ENCODE data around the gene NEK11. TPM values are rescaled to one million over a fixed set of nuclear protein-coding genes. Genes with fewer than 3 reads are reported as not detected.
"Not testable (repeated sequence)": the region's sequence is repeated elsewhere in the genome, so short reads cannot be mapped to it uniquely, and the experiment has no call there.

NEK11 gene
- total RNA-seq, 2 donors from 2014 or later, result 5.5 to 5.8 TPM

- no peaks in the 10 kb centered on the region for H3K27me3 ChIP-seq
- no peak overlapping the region for H3K27ac ChIP-seq
- no peak overlapping the region for H3K4me3 ChIP-seq
- H3K9ac ChIP-seq (ENCODE audit: low read depth in 2 of 2, low read length in 2 of 2), result no peak overlapping the region
- no peak for TF ChIP-seq CTCF (IDR thresholded peaks at IDR 0.05)
- no peaks in the 10 kb centered on the region for H3K36me3 ChIP-seq
- no peaks in the 10 kb centered on the region for H3K4me1 ChIP-seq
- no peaks in the 10 kb centered on the region for H3K9me3 ChIP-seq
- no peak for DNase-seq
- intact Hi-C loops (cut with DNase I), result no loop called here
Measured at GRCh38 chr3:131036986-131037385, 10.3 kb downstream of the NEK11 start.

- Histone ChIP-seq H3K27me3 (no peaks in the 10 kb centered on the region), H3K9me3 (no peaks in the 10 kb centered on the region), H3K4me1 (no peaks in the 10 kb centered on the region), H3K36me3 (no peaks in the 10 kb centered on the region), H3K9ac (ENCODE audit: low read depth in 2 of 2, low read length in 2 of 2) (no peak overlapping the region), H3K4me3 (no peak overlapping the region), H3K27ac (no peak overlapping the region)
- intact Hi-C loops (cut with DNase I), result no loop called here
- no peak for DNase-seq
- TF ChIP-seq CTCF (IDR thresholded peaks at IDR 0.05), result no peak
Measured at GRCh38 chr3:131038326-131038725, 11.6 kb downstream of the NEK11 start.

- intact Hi-C loops (cut with DNase I); H3K4me3 ChIP-seq; H3K9me3 ChIP-seq; H3K9ac ChIP-seq (ENCODE audit: low read depth in 2 of 2, low read length in 2 of 2); H3K27me3 ChIP-seq; H3K36me3 ChIP-seq; H3K4me1 ChIP-seq; DNase-seq; H3K27ac ChIP-seq: not testable (repeated sequence)
Measured at GRCh38 chr3:131042271-131042985, 15.8 kb downstream of the NEK11 start.

- H3K9ac ChIP-seq (ENCODE audit: low read depth in 2 of 2, low read length in 2 of 2), result no peak overlapping the region
- H3K4me3 ChIP-seq, result no peak overlapping the region
- intact Hi-C loops (cut with DNase I), result no loop called here
Measured at GRCh38 chr3:131047582-131047981, 20.9 kb downstream of the NEK11 start.

GRCh38 chr3:131048030-131048429 lies 21.4 kb downstream of the NEK11 start:
- intact Hi-C loops (cut with DNase I), result no loop called here
- Histone ChIP-seq H3K4me1 (no peaks in the 10 kb centered on the region), H3K9me3 (no peaks in the 10 kb centered on the region), H3K27me3 (no peaks in the 10 kb centered on the region), H3K4me3 (no peak overlapping the region), H3K9ac (ENCODE audit: low read depth in 2 of 2, low read length in 2 of 2) (no peak overlapping the region), H3K27ac (no peak overlapping the region), H3K36me3 (no peaks in the 10 kb centered on the region)
- TF ChIP-seq CTCF (IDR thresholded peaks at IDR 0.05), result no peak
- no peak for DNase-seq

More at GRCh38 chr3:131047582-131047981, 20.9 kb downstream of the NEK11 start:
- DNase-seq, result no peak
- H3K9me3 ChIP-seq, result no peaks in the 10 kb centered on the region
- no peaks in the 10 kb centered on the region for H3K27me3 ChIP-seq
- H3K4me1 ChIP-seq, result no peaks in the 10 kb centered on the region
- H3K27ac ChIP-seq, result no peak overlapping the region
- no peak for TF ChIP-seq CTCF (IDR thresholded peaks at IDR 0.05)
- no peaks in the 10 kb centered on the region for H3K36me3 ChIP-seq

GRCh38 chr3:131050001-131050400 lies 23.3 kb downstream of the NEK11 start:
- H3K36me3 ChIP-seq, result no peaks in the 10 kb centered on the region
- no peaks in the 10 kb centered on the region for H3K4me1 ChIP-seq
- no peak for DNase-seq
- TF ChIP-seq CTCF (IDR thresholded peaks at IDR 0.05), result no peak
- intact Hi-C loops (cut with DNase I), result no loop called here
- no peaks in the 10 kb centered on the region for H3K9me3 ChIP-seq
- H3K9ac ChIP-seq (ENCODE audit: low read depth in 2 of 2, low read length in 2 of 2), result no peak overlapping the region
- H3K27me3 ChIP-seq, result no peaks in the 10 kb centered on the region
- H3K4me3 ChIP-seq, result no peak overlapping the region
- no peak overlapping the region for H3K27ac ChIP-seq

All from colonic mucosa (tissue), 4 donors.